Heart left ventricle (tissue), 16 donors: ENCODE measurements around the gene AMOTL2. TPM values are rescaled to one million over a fixed set of nuclear protein-coding genes. Genes with fewer than 3 reads are reported as not detected.
A peak's percentile ranks its signal among the peaks of the same experiment; 100 is the strongest.

Experiments
- ATAC-seq, 4 donors: fragments of 200-7000 bp; cut with Tn5 transposase; one replicate each; pipeline ENCODE4 v1.9.1; 2020 to 2022; ENCODE audit warnings: moderate library complexity in 4 of 4, mild to moderate bottlenecking in 3 of 4, moderate number of reproducible peaks in 1 of 4
- DNase-seq, 5 donors: peaks; one replicate each; pipeline ENCODE4 v3.0.0-alpha.2; 2020
- H3K27ac ChIP-seq, 12 donors: fragments of 200-600 bp; sonication (generic) in 4 of 12; one replicate each; pipeline versions ENCODE4 v1.5.0 to v1.8.0; 2016 to 2022; ENCODE audit warnings: mild to moderate bottlenecking in 2 of 12
- H3K27me3 ChIP-seq, 9 donors: fragments of 200-600 bp; sonication (generic) in 2 of 9; one replicate each; pipeline versions ENCODE4 v1.5.1 to v1.8.0; 2016 to 2022; ENCODE audit warnings: mild to moderate bottlenecking in 3 of 9
- H3K36me3 ChIP-seq, 9 donors: fragments of 200-600 bp; sonication (generic) in 2 of 9; one replicate each; pipeline versions ENCODE4 v1.5.0 to v1.8.0; 2018 to 2022; ENCODE audit warnings: mild to moderate bottlenecking in 2 of 9
- H3K4me1 ChIP-seq, 12 donors: fragments of 200-600 bp; sonication (generic) in 4 of 12; one replicate each; pipeline versions ENCODE4 v1.5.0 to v1.8.0; 2016 to 2022; ENCODE audit warnings: mild to moderate bottlenecking in 3 of 12
- H3K4me3 ChIP-seq, 12 donors: fragments of 200-600 bp; sonication (generic) in 4 of 12; one replicate each; pipeline versions ENCODE4 v1.5.0 to v1.8.0; 2017 to 2022; ENCODE audit warnings: mild to moderate bottlenecking in 9 of 12, moderate library complexity in 4 of 12
- H3K9me3 ChIP-seq, 12 donors: fragments of 200-600 bp; sonication (generic) in 4 of 12; one replicate each; pipeline versions ENCODE4 v1.5.0 to v1.8.0; 2016 to 2022; ENCODE audit warnings: mild to moderate bottlenecking in 1 of 12
- POLR2A ChIP-seq, 2 donors: fragments of 450-650 bp; IDR thresholded peaks; one replicate each; pipeline ENCODE4 v1.6.1; 2017; ENCODE audit warnings: antibody characterized with exemption in 2 of 2, mild to moderate bottlenecking in 2 of 2, moderate library complexity in 2 of 2
- WGBS, 4 donors: extraction: QIAGEN DNeasy Blood & Tissue Kit in 2 of 4; methylation state at CpG; one replicate each; pipeline versions ENCODE4 v1.1.5 to v1.1.7; 2013 to 2018; 5-methylcytosine and 5-hydroxymethylcytosine counted together
- intact Hi-C, 10 donors: fragments of 100-400 bp; cut with DNase I; formaldehyde crosslinking; loops; one replicate each; pipeline versions ENCODE4 v1.11.1 to v1.14.2; 2022
- polyA plus RNA-seq, 2 donors: library from polyadenylated mRNA; stranded (reverse); fragments of 200-250 nt; gene quantifications; one replicate each; pipeline ENCODE4 v1.2.3, GENCODE V29; 2013
- total RNA-seq, 9 donors: library from RNA; depleted of rRNA in 2 of 9; stranded (reverse); fragments of >200 nt in 2 of 9; fragmentation: NEBNext Ultra II Directional in 3 of 9; extraction: Animal tissue kit (Norgen Biotek cat#: 25700) in 3 of 9; gene quantifications; one replicate each; pipeline versions ENCODE4 v1.1.0 to v1.2.4, GENCODE V29; 2016 to 2023
- TF ChIP-seq, protein P1 (sequence below), 12 donors: fragments of 200-600 bp; sonication (generic) in 4 of 12; IDR thresholded peaks; one replicate each; pipeline versions ENCODE4 v1.5.0 to v1.8.0; 2018 to 2022; ENCODE audit warnings: antibody characterized with exemption in 12 of 12, mild to moderate bottlenecking in 5 of 12
- donor health status: ischemic (EF 13 %, LVEDD 7.1; RV severe dilation, severe dysfunction).
- donor health status: healthy with polysubstance abuse.
- donor health status: DM: no; HTN: yes; CAD: no.
- donor health status: DM: no; HTN: no; CAD: no.
- donor health status: ischemic (EF 25% LVEDD 6.9; RV normal size, moderate dysfunction).
- donor health status: ischemic (EF 25% LVEDD 5.7; RV mildly dilated, moderate dysfunction).
- donor health status: healthy.
- donor health status: DM: yes; HTN: yes; CAD: no.
- donor health status: ischemic (EF 35%, LVEDD 5.7; RV mildly dilated, moderate dysfunction).
- donor health status: nonischemic (EF 11% LVEDD 7.7; RV severe dilation, severe dysfunction).
- donor health status: DM: yes; HTN: yes; CAD: no.
- donor health status: PGD.
- donor health status: ischemic (EF 29% LVEDD 5.4; RV normal size, mild dysfunction).
- donor health status: nonischemic (EF 23%, LVEDD 6.1; RV moderate dilation, normal function).

The AMOTL2 gene
- total and polyA plus RNA-seq, 11 donors = 19.0 to 109 (median 48.9) TPM

DNA sequence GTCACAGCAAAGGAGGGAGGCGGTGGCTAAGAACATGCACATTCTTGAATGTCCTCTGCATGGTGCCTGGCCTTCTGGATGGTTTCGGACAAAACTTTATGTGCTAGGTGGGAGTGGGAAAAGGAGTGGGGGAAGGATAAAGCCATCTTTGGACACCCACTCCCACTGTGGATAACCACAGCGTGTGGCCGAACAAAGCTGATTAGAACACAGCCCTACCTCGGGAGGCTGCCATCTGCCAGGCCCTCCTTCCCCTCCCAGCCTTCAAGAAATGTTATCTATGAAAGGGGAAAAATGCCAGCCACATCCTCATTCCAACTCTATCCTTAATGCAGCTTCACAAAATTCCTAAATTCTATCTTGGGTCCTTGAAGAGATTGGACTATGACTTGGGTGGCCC, 18.8 kb downstream of the AMOTL2 start:
- Histone ChIP-seq H3K27ac (peak overlapping the region in 3 of 12 donors; percentile 23 to 86 (median 42)), H3K36me3 (peaks cover 0 to 79% (median 66%) of the 10 kb centered on the region in 9 donors), H3K4me1 (peaks cover 8 to 99% (median 66%) of the 10 kb centered on the region in 12 donors), H3K27me3 (no peaks in the 10 kb centered on the region), H3K4me3 (no peak overlapping the region), H3K9me3 (no peaks in the 10 kb centered on the region)
- WGBS, 4 donors = 73 to 78% (median 77%) methylated on average over 5 of the region's 5 CpGs
- no peak for TF ChIP-seq POLR2A (IDR thresholded peaks at IDR 0.05)
- TF ChIP-seq, protein P1, sequence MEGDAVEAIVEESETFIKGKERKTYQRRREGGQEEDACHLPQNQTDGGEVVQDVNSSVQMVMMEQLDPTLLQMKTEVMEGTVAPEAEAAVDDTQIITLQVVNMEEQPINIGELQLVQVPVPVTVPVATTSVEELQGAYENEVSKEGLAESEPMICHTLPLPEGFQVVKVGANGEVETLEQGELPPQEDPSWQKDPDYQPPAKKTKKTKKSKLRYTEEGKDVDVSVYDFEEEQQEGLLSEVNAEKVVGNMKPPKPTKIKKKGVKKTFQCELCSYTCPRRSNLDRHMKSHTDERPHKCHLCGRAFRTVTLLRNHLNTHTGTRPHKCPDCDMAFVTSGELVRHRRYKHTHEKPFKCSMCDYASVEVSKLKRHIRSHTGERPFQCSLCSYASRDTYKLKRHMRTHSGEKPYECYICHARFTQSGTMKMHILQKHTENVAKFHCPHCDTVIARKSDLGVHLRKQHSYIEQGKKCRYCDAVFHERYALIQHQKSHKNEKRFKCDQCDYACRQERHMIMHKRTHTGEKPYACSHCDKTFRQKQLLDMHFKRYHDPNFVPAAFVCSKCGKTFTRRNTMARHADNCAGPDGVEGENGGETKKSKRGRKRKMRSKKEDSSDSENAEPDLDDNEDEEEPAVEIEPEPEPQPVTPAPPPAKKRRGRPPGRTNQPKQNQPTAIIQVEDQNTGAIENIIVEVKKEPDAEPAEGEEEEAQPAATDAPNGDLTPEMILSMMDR (IDR thresholded peaks at IDR 0.05) = no peak
- intact Hi-C loops = loop anchor here in 3 of 10 donors (5.0 kb wide), 2 partner anchors 43 to 117 kb away; no protein-coding TSS in a partner anchor
- ATAC-seq (no peak), DNase-seq (peak in 1 of 5 donors; percentile 18)

DNA sequence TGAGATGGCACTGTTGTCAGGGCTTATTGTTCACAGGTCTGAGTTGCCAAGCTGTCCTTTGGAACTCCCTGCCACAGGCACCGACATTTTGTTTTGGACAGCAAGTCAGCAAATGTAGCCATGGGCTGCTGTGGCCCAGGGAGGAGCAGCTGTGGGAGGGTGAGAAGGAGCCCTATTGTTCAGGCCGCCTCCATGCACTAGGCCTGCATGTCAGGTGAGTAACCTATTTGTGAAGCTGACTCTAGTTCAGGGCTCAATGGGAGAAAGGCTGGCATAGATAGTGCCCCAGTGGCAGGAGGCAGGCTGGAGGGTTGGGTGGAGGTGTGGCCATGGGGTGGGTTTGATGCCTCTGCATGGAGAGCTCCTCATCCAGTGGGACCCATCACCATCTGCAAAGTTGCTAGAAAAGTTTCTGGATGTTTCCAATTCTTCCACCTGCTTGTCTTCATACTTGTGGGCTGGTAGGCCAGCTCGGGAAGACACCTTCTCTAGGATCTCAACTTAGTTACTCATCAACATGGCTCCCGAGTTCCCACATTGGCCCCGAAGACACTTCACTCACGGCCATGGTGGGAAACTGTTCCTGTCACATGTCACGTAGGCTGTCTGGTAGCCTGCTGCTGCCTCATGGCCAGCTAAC, 19.5 kb downstream of the AMOTL2 start:
- ATAC-seq = no peak
- DNase-seq = peak in 1 of 5 donors; percentile 18
- TF ChIP-seq, protein P1 (IDR thresholded peaks at IDR 0.05) = no peak
- peaks cover 8 to 92% (median 61%) of the 10 kb centered on the region in 12 donors for H3K4me1 ChIP-seq
- H3K4me3 ChIP-seq = no peak overlapping the region
- peak overlapping the region in 3 of 12 donors; percentile 2 to 42 (median 23) for H3K27ac ChIP-seq
- H3K9me3 ChIP-seq = no peaks in the 10 kb centered on the region
- WGBS, 4 donors = 75 to 78% (median 77%) methylated on average over 5 to 7 of the region's 7 CpGs
- no peaks in the 10 kb centered on the region for H3K27me3 ChIP-seq
- peaks cover 0 to 72% (median 59%) of the 10 kb centered on the region in 9 donors for H3K36me3 ChIP-seq
- intact Hi-C loops = loop anchor here in 3 of 10 donors (5.0 kb wide), 2 partner anchors 42 to 118 kb away; no protein-coding TSS in a partner anchor

DNA sequence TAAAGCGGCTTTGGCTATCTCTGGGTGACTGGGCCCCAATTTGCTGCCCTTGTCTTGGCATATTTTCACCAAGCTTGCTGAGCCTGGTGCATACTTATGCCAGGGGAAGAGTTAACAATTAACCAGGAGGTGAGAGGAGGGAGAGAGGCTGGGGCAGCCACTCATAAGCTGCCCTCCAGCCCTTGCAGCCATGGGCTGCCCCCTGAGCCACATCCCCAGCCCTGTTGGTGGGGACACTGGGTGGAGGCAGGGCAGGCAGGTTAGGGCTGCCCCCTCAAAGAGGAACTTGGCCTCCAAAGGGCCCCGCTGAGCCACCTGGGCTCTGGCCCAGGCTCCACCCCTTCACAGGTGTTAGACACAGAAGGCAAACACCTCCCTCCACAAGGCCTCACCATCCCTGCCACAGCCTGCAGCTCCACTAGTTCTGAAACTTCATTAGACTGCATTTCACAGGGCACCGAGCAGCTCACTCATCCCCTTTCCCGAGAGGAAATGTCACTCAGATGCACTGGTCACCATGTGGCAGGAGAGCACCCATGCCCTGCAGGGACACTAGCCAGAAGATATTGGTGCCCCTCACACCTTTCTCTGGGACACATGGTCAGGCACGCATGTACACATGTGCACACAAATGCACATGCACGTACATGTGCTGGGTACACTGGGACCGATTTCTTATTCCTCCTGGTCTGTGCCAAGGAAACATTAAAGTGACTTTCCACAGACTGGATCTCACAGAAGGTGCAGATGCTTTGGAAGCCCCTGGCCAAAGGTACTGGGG, 20.2 kb downstream of the AMOTL2 start:
- intact Hi-C loops = no loop called here
- ATAC-seq (no peak), DNase-seq (peak in 1 of 5 donors; percentile 14)
- Histone ChIP-seq H3K4me1 (peaks cover 5 to 87% (median 57%) of the 10 kb centered on the region in 12 donors), H3K36me3 (peaks cover 0 to 65% (median 52%) of the 10 kb centered on the region in 9 donors), H3K9me3 (no peaks in the 10 kb centered on the region), H3K27ac (peak overlapping the region in 4 of 12 donors; percentile 2 to 43 (median 27)), H3K4me3 (no peak overlapping the region), H3K27me3 (no peaks in the 10 kb centered on the region)
- TF ChIP-seq, protein P1 (IDR thresholded peaks at IDR 0.05) = no peak
- TF ChIP-seq POLR2A (IDR thresholded peaks at IDR 0.05) = no peak
- 83 to 91% (median 86%) methylated on average over 7 of the region's 7 CpGs for WGBS, 4 donors
